ENCODE data around the gene TXLNG. TPM values are rescaled to one million over a fixed set of nuclear protein-coding genes. Genes with fewer than 3 reads are reported as not detected.

The TXLNG gene
- total RNA-seq, 1 experiment from 2014 or later = 10.2 TPM

GRCh38 chrX:16819634-16820033, 33.4 kb downstream of the TXLNG start:
- ChIA-PET CTCF (no interaction called here), POLR2A (no interaction called here)
- TF ChIP-seq POLR2AphosphoS5 (IDR thresholded peaks at IDR 0.05; ENCODE audit: low read depth, low read length) (no peak), SIN3A (IDR thresholded peaks at IDR 0.05; ENCODE audit: borderline replicate concordance, insufficient read depth, low read depth, low read length) (no peak), TCF7L2 (IDR thresholded peaks at IDR 0.05; ENCODE audit: low read depth, low read length) (no peak), CTCF (IDR thresholded peaks at IDR 0.05) (no peak), REST (IDR thresholded peaks at IDR 0.05; ENCODE audit: insufficient read depth in 1 of 2, low read depth in 2 of 2, low read length in 1 of 2) (no peak)
- no peaks in the 10 kb centered on the region for H3K27me3 ChIP-seq (ENCODE audit: control insufficient read depth, insufficient read depth, low read length)
- peaks cover 2% of the 10 kb centered on the region; the same call in 1 of the 2 replicates for H3K36me3 ChIP-seq (ENCODE audit: control insufficient read depth, insufficient read depth, low read length)
- intact Hi-C loops (cut with micrococcal nuclease; ENCODE audit: unreplicated experiment) (no loop called here), in situ Hi-C loops (cut with HindIII; ENCODE audit: low pct_unique_long_range_greater_than_20kb, low sequenced_read_pairs) (no loop called here)
- no peak overlapping the region for H3K27ac ChIP-seq (ENCODE audit: low read length)
- no peak overlapping the region for H3K4me3 ChIP-seq (ENCODE audit: low read depth in 2 of 2, low read length in 2 of 2)
- BruUV-seq (replicated peaks) = no TSS peak
- no peaks in the 10 kb centered on the region for H3K4me1 ChIP-seq (ENCODE audit: control insufficient read depth, insufficient read depth, low read length)
- no peaks in the 10 kb centered on the region for H3K9me3 ChIP-seq (ENCODE audit: control insufficient read depth, insufficient read depth, low read depth, low read length)
- no peak for DNase-seq (ENCODE audit: low read depth, low spot score)
- ATAC-seq = no peak

GRCh38 chrX:16822723-16823122, 36.5 kb downstream of the TXLNG start:
- ChIA-PET CTCF (no interaction called here), POLR2A (interaction anchor here (0.6 kb wide), 1 partner anchor 37 kb away, joined by 4 read pairs; no protein-coding TSS in a partner anchor)
- DNase-seq (ENCODE audit: low read depth, low spot score) (no peak), ATAC-seq (no peak)
- Histone ChIP-seq H3K27me3 (ENCODE audit: control insufficient read depth, insufficient read depth, low read length) (no peaks in the 10 kb centered on the region), H3K4me3 (ENCODE audit: low read depth in 2 of 2, low read length in 2 of 2) (no peak overlapping the region), H3K9me3 (ENCODE audit: control insufficient read depth, insufficient read depth, low read depth, low read length) (no peaks in the 10 kb centered on the region), H3K4me1 (ENCODE audit: control insufficient read depth, insufficient read depth, low read length) (no peaks in the 10 kb centered on the region), H3K27ac (ENCODE audit: low read length) (no peak overlapping the region), H3K36me3 (ENCODE audit: control insufficient read depth, insufficient read depth, low read length) (peaks cover 2% of the 10 kb centered on the region; the same call in 1 of the 2 replicates)
- in situ Hi-C loops (cut with HindIII; ENCODE audit: low pct_unique_long_range_greater_than_20kb, low sequenced_read_pairs) = no loop called here
- no TSS peak for BruUV-seq (replicated peaks)
- TF ChIP-seq SIN3A (IDR thresholded peaks at IDR 0.05; ENCODE audit: borderline replicate concordance, insufficient read depth, low read depth, low read length) (no peak), POLR2AphosphoS5 (IDR thresholded peaks at IDR 0.05; ENCODE audit: low read depth, low read length) (no peak), CTCF (IDR thresholded peaks at IDR 0.05) (no peak), REST (IDR thresholded peaks at IDR 0.05; ENCODE audit: insufficient read depth in 1 of 2, low read depth in 2 of 2, low read length in 1 of 2) (no peak), TCF7L2 (IDR thresholded peaks at IDR 0.05; ENCODE audit: low read depth, low read length) (no peak)
- intact Hi-C loops (cut with micrococcal nuclease; ENCODE audit: unreplicated experiment) = no loop called here

Measured in Panc1 (cell line).